Muscle of leg (tissue), 11 donors: ENCODE measurements around the gene SLC66A2. TPM values are rescaled to one million over a fixed set of nuclear protein-coding genes. Genes with fewer than 3 reads are reported as not detected.

ENCODE experiments used
- DNase-seq: peaks from one replicate; pipeline ENCODE4 v3.0.0; 2013
- H3K27ac ChIP-seq: one replicate; pipeline ENCODE4 v1.5.1; 2013; ENCODE audit warnings: mild to moderate bottlenecking, low read length, control low read depth
- H3K27me3 ChIP-seq: one replicate; pipeline ENCODE4 v1.6.1; 2013; ENCODE audit warnings: low read length; ENCODE audit not compliant: control insufficient read depth, insufficient read depth
- H3K36me3 ChIP-seq: one replicate; pipeline ENCODE4 v1.6.1; 2013; ENCODE audit warnings: low read length; ENCODE audit not compliant: control insufficient read depth, insufficient read depth
- H3K4me1 ChIP-seq: one replicate; pipeline ENCODE4 v1.6.1; 2013; ENCODE audit warnings: low read length; ENCODE audit not compliant: control insufficient read depth, insufficient read depth
- H3K4me3 ChIP-seq: one replicate; pipeline ENCODE4 v1.5.1; 2013; ENCODE audit warnings: low read length, control low read depth
- H3K9me3 ChIP-seq: replicated peaks from 2 replicates; pipeline ENCODE4 v1.6.1; 2013; ENCODE audit warnings: low read depth, low read length; ENCODE audit not compliant: control insufficient read depth
- WGBS: methylation state at CpG from one replicate; pipeline ENCODE4 v1.1.5; 2013; ENCODE audit warnings: missing lambda C conversion rate; ENCODE audit not compliant: insufficient coverage; 5-methylcytosine and 5-hydroxymethylcytosine counted together
- polyA plus RNA-seq, 8 donors: library from polyadenylated mRNA; unstranded; fragments of 120-200 nt; gene quantifications; one replicate each; pipeline versions ENCODE4 v1.2.1 to v1.2.3, GENCODE V29; 2013; ENCODE audit warnings: inconsistent platforms in 1 of 8, low replicate concordance in 1 of 8; ENCODE audit not compliant: insufficient read length in 8 of 8, insufficient read depth in 1 of 8
- total RNA-seq: library from RNA; stranded (reverse); fragments of 120-200 nt; gene quantifications from one replicate; pipeline ENCODE4 v1.2.4, GENCODE V29; 2013

SLC66A2 gene
- total and polyA plus RNA-seq, 9 donors = 23.1 to 33.7 (median 25.8) TPM

GRCh38 chr18:79921984-79922965 lies 29.2 kb downstream of the SLC66A2 start:
- Histone ChIP-seq H3K27me3 (no peaks in the 10 kb centered on the region), H3K36me3 (peaks cover 24% of the 10 kb centered on the region), H3K4me1 (peaks cover 29% of the 10 kb centered on the region), H3K27ac (no peak overlapping the region), H3K4me3 (no peak overlapping the region), H3K9me3 (peaks cover 3% of the 10 kb centered on the region)
- 91% methylated on average over 20 of the region's 24 CpGs for WGBS
- no peak for DNase-seq

- DNase-seq = no peak
- Histone ChIP-seq H3K27me3 (no peaks in the 10 kb centered on the region), H3K27ac (no peak overlapping the region), H3K4me3 (no peak overlapping the region), H3K36me3 (peaks cover 53% of the 10 kb centered on the region), H3K4me1 (peaks cover 3% of the 10 kb centered on the region), H3K9me3 (peaks cover 11% of the 10 kb centered on the region)
- WGBS = 95% methylated on average over 17 of the region's 19 CpGs
Measured at GRCh38 chr18:79919089-79919488, 32.4 kb downstream of the SLC66A2 start.

DNA sequence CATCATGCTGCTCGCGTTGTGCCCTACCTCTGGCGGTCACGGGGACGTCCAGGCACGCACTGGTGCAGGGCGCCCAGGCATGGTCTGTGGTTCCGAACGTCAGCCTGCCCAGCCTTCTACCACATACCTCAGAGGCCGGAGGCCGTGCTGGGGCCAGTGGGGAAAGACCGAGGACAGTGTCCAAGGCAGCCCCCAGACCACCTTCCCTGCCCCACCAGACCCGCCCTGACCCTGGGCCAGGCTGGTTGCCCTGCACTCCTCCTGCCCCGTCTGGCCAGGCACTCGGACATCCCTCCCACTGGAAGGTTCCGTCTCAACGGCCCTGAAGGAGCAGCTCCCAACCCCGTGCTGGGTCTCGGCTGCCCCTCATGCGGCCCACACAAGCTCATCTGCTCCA lies 32.8 kb downstream of the SLC66A2 start:
- H3K27me3 ChIP-seq = no peaks in the 10 kb centered on the region
- DNase-seq = no peak
- H3K4me1 ChIP-seq = no peaks in the 10 kb centered on the region
- H3K36me3 ChIP-seq = peaks cover 50% of the 10 kb centered on the region
- peaks cover 11% of the 10 kb centered on the region for H3K9me3 ChIP-seq
- H3K4me3 ChIP-seq = no peak overlapping the region
- 97% methylated on average over 17 of the region's 20 CpGs for WGBS
- H3K27ac ChIP-seq = no peak overlapping the region

DNA sequence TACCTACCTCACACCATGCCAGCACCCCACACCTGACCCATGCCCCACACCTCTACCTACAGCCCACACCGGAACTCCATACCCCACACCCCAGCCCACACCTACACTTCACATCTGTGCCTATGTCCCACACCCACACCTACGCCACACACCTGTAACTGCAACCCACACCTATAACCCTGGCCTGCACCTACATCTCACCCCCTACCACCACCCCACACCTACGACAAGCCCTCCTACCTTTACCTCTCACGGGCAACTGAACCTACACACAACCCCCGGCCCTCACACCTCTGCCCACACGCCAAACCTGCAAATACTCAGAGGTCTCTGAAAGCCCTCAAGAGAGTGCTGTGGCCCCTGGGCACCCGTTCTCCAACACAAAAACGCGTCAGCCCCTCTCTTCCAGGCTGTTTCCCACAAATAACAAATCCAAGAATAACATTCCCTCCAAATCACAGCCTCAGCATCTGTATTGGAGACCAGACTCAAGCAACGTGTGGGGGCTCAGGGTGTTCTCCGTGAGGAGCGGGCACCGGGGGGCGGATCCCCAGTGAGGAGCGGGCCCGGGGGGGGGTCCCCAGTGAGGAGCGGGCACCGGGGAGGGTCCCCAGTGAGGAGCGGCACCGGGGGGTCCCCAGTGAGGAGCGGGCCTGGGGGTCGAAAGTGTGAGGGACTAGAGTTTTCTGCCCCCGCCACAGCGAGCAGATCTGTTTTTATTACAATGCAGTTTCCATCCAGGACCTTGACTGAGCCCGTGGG lies 33.4 kb downstream of the SLC66A2 start:
- H3K27ac ChIP-seq = no peak overlapping the region
- H3K9me3 ChIP-seq = peaks cover 11% of the 10 kb centered on the region
- H3K4me3 ChIP-seq = no peak overlapping the region
- peaks cover 2% of the 10 kb centered on the region for H3K4me1 ChIP-seq
- H3K36me3 ChIP-seq = peaks cover 55% of the 10 kb centered on the region
- DNase-seq = no peak
- H3K27me3 ChIP-seq = no peaks in the 10 kb centered on the region
- WGBS = 93% methylated on average over 21 of the region's 25 CpGs

DNA sequence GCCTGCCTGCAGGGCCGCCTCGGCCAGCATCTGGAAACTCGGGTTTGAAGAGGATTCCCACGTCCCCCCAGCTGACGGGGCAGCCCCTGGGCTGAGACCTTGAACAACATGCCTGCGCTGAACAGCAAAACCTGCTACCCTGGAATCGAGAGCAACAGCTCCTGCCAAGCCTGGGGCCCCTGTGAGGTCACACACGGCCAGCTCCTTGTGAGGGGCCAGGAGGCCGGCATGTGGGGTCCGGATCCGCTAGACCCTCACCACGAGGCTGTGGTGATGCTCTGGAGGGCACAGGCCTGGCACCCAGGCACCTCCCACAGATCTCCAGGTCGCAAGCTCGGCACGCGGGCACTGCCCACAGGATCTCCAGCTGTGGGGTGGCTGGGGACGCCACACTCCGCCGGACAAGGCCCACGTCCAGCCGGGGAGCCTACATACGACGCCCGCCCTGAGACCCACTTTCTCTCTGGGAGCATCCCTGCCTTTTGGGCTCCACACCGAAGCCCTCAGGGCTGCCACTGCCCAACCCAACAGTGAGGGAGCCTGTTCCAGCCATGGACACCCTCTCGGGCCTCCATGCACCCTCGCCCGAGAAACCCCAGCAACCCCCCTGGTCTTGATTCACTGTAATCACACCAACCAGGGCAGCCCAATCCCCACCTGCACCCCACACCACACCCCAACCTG lies 34.1 kb downstream of the SLC66A2 start:
- DNase-seq = no peak
- no peak overlapping the region for H3K27ac ChIP-seq
- peaks cover 9% of the 10 kb centered on the region for H3K4me1 ChIP-seq
- H3K36me3 ChIP-seq = peaks cover 59% of the 10 kb centered on the region
- no peaks in the 10 kb centered on the region for H3K27me3 ChIP-seq
- no peak overlapping the region for H3K4me3 ChIP-seq
- H3K9me3 ChIP-seq = peaks cover 11% of the 10 kb centered on the region
- 94% methylated on average over 28 of the region's 28 CpGs for WGBS

GRCh38 chr18:79916546-79917168 lies 34.8 kb downstream of the SLC66A2 start:
- Histone ChIP-seq H3K4me3 (no peak overlapping the region), H3K36me3 (peaks cover 59% of the 10 kb centered on the region), H3K27me3 (no peaks in the 10 kb centered on the region), H3K27ac (no peak overlapping the region), H3K9me3 (peaks cover 11% of the 10 kb centered on the region), H3K4me1 (peaks cover 16% of the 10 kb centered on the region)
- 97% methylated on average over 13 of the region's 24 CpGs for WGBS
- DNase-seq = no peak

DNA sequence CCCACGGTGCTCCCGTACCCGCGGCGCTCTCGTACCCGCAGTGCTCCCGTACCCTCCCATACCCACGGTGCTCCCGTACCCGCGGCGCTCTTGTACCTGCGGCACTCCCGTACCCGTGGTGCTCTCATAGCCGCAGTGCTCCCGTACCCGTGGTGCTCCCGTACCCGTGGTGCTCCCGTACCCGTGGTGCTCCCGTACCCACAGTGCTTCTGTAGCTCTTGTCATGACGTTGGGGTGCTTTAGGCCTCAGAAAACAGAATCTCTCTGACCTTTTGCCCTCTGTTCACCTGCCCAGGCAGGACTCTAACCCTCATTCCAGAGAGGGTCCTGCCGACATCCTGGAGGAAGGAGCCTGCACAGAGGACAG lies 35.3 kb downstream of the SLC66A2 start:
- DNase-seq = no peak
- Histone ChIP-seq H3K27me3 (no peaks in the 10 kb centered on the region), H3K4me1 (peaks cover 21% of the 10 kb centered on the region), H3K4me3 (no peak overlapping the region), H3K36me3 (peaks cover 59% of the 10 kb centered on the region), H3K9me3 (peaks cover 11% of the 10 kb centered on the region), H3K27ac (no peak overlapping the region)
- 83% methylated on average over 22 of the region's 26 CpGs for WGBS

DNA sequence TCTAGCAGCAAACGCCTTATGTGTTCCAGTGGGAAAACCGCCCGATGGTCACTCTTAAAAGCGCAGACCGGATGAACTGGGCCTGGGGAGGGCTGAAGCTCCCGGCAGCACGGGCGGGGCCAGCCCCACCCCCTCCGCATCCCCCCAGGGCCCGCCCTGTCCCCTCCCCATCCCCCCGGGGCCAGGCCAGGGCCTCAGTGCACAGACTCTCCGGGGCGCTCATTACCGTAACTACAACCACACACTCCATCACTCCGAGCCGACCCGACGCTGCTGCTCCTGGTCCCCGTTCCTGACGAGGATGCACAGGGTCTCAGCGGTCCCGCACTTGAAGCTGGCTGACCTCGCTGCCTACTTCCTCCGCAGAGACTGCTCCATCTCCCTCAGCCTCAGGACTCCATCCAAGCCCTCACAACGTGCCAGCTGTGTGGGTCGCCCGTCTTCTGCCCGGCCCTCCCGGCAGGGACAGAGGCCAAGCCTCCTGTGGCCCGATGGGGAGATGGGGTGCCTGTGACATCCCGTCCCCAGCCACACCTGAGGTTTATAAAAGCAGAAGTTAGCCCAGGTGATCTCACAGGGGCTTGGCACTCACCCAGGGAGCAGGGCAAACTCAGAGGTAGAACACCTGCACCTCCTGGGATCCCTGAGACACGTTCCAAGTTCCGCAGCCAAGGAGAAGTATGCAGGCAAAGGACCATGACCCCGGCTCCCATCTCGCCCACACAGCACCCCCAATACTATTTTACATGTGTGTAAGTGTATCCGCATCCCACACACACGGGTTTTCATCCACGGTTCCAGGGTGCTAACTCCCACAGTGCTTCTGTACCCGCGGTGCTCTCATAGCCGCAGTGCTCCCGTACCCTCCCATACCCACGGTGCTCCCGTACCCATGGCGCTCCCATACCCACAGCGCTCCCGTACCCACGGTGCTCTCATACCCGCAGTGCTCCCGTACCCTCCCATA lies 36.0 kb downstream of the SLC66A2 start:
- no peak overlapping the region for H3K27ac ChIP-seq
- DNase-seq = no peak
- WGBS = 91% methylated on average over 42 of the region's 50 CpGs
- H3K27me3 ChIP-seq = no peaks in the 10 kb centered on the region
- peaks cover 26% of the 10 kb centered on the region for H3K4me1 ChIP-seq
- peaks cover 11% of the 10 kb centered on the region for H3K9me3 ChIP-seq
- H3K4me3 ChIP-seq = no peak overlapping the region
- peaks cover 63% of the 10 kb centered on the region for H3K36me3 ChIP-seq

DNA sequence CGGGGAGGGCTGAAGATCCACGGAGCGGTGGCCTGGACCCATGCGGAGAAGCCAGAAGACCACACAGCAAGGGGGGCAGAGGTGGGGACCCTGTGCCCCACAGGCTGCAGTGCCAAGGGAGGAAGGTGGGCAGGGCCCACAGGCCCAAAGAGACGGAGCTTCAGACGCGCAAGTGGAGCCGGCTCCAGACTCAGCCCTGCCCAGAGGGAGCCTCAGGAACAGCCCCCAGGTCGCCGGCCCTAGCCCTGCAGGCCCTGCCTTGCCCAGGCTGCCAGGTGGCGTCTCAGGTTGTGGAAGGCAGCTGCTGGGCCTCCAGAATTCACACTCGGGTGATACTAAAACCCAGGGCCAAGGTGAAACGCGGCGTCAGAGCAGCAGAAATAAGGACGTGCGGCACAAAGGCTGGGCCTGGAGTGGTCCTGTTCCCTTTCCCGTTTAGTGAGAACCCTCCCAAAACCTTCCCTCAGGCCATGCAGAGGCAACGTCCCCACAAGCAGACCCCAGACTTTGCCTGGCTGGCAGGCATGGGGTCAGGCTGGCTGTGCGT lies 36.8 kb downstream of the SLC66A2 start:
- Histone ChIP-seq H3K4me1 (peaks cover 26% of the 10 kb centered on the region), H3K9me3 (peaks cover 11% of the 10 kb centered on the region), H3K4me3 (no peak overlapping the region), H3K27me3 (no peaks in the 10 kb centered on the region), H3K36me3 (peaks cover 63% of the 10 kb centered on the region), H3K27ac (no peak overlapping the region)
- WGBS = 83% methylated on average over 14 of the region's 20 CpGs
- no peak for DNase-seq
